ENCODE measurements around the gene NUDT1. TPM values are rescaled to one million over a fixed set of nuclear protein-coding genes. Genes with fewer than 3 reads are reported as not detected.

The NUDT1 gene
- total and polyA plus RNA-seq, 4 donors, result 14.1 to 38.1 (median 33.2) TPM

DNA sequence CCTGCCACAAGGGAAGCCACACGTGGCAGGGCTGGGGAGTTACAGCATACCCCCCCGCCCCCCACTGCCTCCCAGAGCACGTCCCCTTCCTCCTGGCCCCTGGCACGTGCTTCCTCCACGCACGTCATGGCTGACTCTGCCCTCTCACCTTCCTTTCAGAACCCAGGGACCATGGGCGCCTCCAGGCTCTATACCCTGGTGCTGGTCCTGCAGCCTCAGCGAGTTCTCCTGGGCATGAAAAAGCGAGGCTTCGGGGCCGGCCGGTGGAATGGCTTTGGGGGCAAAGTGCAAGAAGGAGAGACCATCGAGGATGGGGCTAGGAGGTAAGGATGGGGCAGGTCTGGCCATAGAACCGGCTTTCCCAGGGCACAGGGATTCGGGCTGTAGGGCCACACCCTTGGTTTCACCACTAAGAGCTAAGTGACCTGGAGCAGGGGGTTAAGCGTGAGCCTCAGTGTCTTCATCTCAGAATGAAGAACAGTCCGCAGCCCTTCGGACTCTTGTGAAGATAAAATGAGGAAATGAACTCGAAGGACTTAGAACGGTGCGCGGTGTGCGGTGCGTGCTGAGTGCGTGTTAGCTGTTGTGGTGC is 2.5 kb downstream of the NUDT1 start:
- peaks cover 49% of the 10 kb centered on the region for H3K36me3 ChIP-seq (ENCODE audit: control insufficient read depth, insufficient read depth, low read length)
- H3K27me3 ChIP-seq (ENCODE audit: control insufficient read depth, insufficient read depth, low read length), result no peaks in the 10 kb centered on the region
- DNase-seq (ENCODE audit: low read depth in 4 of 6, low spot score in 6 of 6), result no peak
- WGBS (ENCODE audit: insufficient coverage), result 89% methylated on average over 23 of the region's 25 CpGs
- H3K4me1 ChIP-seq (ENCODE audit: control insufficient read depth, insufficient read depth, low read length), result peaks cover 54% of the 10 kb centered on the region
- H3K27ac ChIP-seq (ENCODE audit: low read depth, low read length), result no peak overlapping the region
- no peaks in the 10 kb centered on the region for H3K9me3 ChIP-seq (ENCODE audit: control insufficient read depth, insufficient read depth, low read length)
- H3K4me3 ChIP-seq (ENCODE audit: low read depth, low read length), result no peak overlapping the region

DNA sequence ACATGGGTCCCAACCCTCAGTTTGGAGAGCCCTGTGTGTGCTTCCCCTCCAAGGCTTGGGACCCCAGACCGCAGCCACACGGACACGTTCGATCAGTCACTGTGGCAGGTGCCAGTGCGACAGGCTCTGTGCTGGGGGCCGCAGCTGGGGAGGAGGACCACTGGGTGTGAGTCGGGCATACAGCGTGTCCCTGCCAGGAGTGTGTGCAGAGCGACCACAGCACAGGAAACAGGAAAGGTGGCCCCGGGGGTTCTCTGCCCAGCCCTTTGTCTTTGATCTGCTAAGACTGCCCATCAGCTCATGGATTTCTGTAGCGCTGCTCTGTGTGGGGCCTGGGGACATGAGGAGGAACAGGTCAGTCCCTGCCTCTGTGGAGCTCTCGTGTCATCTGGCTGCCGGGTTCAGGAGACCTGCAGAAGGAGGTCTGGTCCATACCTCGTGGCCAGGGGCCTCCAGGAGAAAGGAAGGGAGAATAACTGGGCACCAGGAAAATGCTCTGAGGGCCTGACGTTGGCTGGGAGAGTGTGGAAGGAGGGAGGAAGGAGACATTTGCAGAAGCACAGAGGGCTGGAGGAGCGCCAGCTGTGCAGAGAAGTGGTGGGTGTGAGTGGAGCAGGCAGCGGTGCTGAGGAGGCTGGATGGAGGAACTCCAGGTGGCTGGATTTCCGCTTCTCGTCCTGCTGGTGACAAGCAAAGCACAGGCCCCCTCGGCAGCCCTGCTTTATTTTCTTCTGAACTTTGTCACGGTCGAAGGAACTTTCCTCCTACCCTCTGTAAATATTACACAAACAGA is 4.1 kb downstream of the NUDT1 start:
- DNase-seq (ENCODE audit: low read depth in 4 of 6, low spot score in 6 of 6), result peak in 1 of 6 donors; percentile 24
- Histone ChIP-seq H3K27ac (ENCODE audit: low read depth, low read length) (no peak overlapping the region), H3K27me3 (ENCODE audit: control insufficient read depth, insufficient read depth, low read length) (no peaks in the 10 kb centered on the region), H3K4me1 (ENCODE audit: control insufficient read depth, insufficient read depth, low read length) (peaks cover 51% of the 10 kb centered on the region), H3K36me3 (ENCODE audit: control insufficient read depth, insufficient read depth, low read length) (peaks cover 55% of the 10 kb centered on the region), H3K4me3 (ENCODE audit: low read depth, low read length) (no peak overlapping the region), H3K9me3 (ENCODE audit: control insufficient read depth, insufficient read depth, low read length) (no peaks in the 10 kb centered on the region)
- WGBS (ENCODE audit: insufficient coverage), result 69% methylated on average over 17 of the region's 22 CpGs

DNA sequence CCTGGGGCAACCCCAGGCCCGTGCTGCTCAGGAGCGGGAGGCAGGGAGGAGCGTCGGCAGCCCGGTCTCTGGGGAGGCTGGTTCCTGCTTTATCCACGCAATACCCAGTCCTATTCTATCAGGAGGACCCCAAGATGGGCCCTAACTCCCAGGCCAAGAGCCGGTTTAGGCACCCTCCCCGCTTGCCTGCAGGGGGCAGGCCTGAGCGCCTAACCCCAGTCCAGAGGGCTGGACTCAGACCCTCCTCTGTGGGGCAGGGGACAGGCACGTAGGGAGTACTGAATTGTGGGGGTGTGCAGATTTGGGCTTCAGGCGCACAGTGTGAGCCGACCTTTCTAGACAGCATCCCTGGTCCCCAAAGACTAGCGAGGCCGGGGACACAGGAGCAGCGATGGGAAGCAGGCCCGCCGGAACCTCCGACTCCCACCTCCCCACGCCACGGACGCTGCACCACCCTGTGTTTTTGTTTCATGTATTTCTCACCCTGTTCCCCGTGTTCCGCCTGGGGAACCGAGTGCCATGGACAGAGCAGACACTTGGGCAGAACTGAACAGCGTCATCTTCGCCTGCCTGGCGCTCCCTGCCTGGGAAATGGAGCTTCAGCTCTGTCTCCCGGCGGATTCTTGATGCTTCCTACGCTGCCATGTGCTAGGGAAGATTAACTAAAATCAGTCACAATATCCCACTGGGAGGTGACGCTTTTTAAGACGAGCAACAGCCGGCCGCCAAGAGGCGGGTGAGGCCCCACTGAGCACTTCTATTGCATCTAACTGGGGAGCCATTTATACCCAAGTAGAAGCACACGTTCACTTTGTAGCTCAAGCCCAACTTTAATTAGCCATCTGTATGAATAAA is 5.3 kb downstream of the NUDT1 start:
- peak in 1 of 6 donors; percentile 56 for DNase-seq (ENCODE audit: low read depth in 4 of 6, low spot score in 6 of 6)
- Histone ChIP-seq H3K36me3 (ENCODE audit: control insufficient read depth, insufficient read depth, low read length) (peaks cover 67% of the 10 kb centered on the region), H3K4me3 (ENCODE audit: low read depth, low read length) (no peak overlapping the region), H3K27ac (ENCODE audit: low read depth, low read length) (no peak overlapping the region), H3K4me1 (ENCODE audit: control insufficient read depth, insufficient read depth, low read length) (peaks cover 42% of the 10 kb centered on the region), H3K9me3 (ENCODE audit: control insufficient read depth, insufficient read depth, low read length) (no peaks in the 10 kb centered on the region), H3K27me3 (ENCODE audit: control insufficient read depth, insufficient read depth, low read length) (no peaks in the 10 kb centered on the region)
- WGBS (ENCODE audit: insufficient coverage), result 62% methylated on average over 20 of the region's 36 CpGs

DNA sequence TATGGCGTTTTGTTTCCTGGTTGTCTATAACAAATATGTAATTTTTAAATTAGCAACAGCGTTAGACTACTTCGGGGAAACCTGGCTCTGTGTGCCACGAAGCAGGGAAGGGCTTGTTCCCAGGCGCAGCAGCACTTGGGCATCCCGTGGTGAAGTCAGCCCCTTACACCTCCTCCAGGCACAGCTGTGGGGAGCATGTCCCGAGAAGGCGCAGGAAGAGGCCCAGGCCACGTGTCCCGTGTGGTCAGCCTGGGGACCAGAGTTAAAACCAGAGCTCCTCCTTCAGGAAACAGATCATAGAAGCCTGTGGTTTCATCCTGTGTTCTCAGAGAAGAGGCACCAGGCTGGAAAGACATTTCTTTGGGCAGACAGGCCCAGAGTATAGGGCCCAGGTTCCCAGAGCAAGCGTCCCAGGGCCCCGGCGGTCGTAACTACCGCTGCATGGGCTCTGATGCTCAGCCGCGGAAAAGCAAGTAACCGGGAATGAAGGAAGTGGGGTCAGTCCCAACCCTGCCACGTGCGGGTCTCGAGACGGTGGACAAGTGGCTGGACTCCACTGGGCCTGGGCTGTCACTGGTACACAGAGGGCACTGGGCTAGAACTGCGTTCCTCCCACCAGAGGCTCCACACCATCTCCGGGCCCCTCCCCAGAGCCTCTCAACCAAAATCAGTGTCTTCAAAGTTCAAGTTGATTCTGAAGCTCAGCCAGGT is 7.1 kb downstream of the NUDT1 start:
- peak overlapping the region; percentile 69 for H3K27ac ChIP-seq (ENCODE audit: low read depth, low read length)
- peak in 1 of 6 donors; percentile 53 for DNase-seq (ENCODE audit: low read depth in 4 of 6, low spot score in 6 of 6)
- H3K4me1 ChIP-seq (ENCODE audit: control insufficient read depth, insufficient read depth, low read length), result peaks cover 31% of the 10 kb centered on the region
- no peaks in the 10 kb centered on the region for H3K27me3 ChIP-seq (ENCODE audit: control insufficient read depth, insufficient read depth, low read length)
- no peaks in the 10 kb centered on the region for H3K9me3 ChIP-seq (ENCODE audit: control insufficient read depth, insufficient read depth, low read length)
- WGBS (ENCODE audit: insufficient coverage), result 72% methylated on average over 22 of the region's 24 CpGs
- peaks cover 82% of the 10 kb centered on the region for H3K36me3 ChIP-seq (ENCODE audit: control insufficient read depth, insufficient read depth, low read length)
- H3K4me3 ChIP-seq (ENCODE audit: low read depth, low read length), result no peak overlapping the region

DNA sequence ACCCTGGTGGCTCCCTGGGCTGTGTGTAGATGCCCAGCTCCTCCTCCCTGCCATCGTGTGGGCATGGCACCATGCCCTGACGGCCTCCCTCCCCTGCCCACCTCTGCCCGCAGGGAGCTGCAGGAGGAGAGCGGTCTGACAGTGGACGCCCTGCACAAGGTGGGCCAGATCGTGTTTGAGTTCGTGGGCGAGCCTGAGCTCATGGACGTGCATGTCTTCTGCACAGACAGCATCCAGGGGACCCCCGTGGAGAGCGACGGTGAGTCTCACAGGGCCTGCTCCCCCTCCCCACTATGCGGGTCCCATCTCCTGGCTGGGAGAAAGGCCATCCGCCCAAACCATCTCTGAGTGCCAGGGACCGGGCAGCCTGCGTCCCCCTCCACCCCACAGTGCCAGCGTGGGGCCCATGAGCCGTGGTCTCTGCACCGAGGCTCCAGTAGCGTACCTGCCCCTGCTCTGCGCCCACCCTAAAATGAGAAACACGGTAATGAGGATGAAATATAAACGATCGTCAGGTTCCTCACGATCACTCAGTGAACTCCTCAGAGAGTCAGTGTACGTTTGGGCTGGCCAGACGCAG is 7.8 kb downstream of the NUDT1 start:
- no peak for DNase-seq (ENCODE audit: low read depth in 4 of 6, low spot score in 6 of 6)
- Histone ChIP-seq H3K4me1 (ENCODE audit: control insufficient read depth, insufficient read depth, low read length) (peaks cover 31% of the 10 kb centered on the region), H3K9me3 (ENCODE audit: control insufficient read depth, insufficient read depth, low read length) (no peaks in the 10 kb centered on the region), H3K36me3 (ENCODE audit: control insufficient read depth, insufficient read depth, low read length) (peaks cover 82% of the 10 kb centered on the region), H3K27me3 (ENCODE audit: control insufficient read depth, insufficient read depth, low read length) (no peaks in the 10 kb centered on the region), H3K4me3 (ENCODE audit: low read depth, low read length) (no peak overlapping the region), H3K27ac (ENCODE audit: low read depth, low read length) (no peak overlapping the region)
- WGBS (ENCODE audit: insufficient coverage), result 83% methylated on average over 27 of the region's 27 CpGs

DNA sequence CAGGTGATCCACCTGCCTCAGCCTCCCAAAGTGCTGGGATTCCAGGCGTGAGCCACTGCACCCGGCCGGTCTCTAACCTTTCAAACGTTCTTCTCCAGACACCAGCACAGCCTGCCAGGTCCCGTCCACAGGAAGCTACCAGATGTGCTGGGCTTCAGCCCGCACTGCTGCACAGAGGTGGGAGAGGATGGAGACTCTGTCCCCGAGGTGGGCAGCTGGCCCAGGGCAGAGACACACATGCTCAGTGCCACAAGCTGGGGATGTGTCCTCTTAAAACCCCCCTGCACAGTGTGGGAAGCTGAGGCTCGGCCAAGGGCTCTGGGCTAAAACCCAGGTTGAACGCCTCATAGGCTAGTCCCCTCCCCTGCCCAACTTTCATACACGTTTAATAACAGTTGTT is 9.4 kb downstream of the NUDT1 start:
- DNase-seq (ENCODE audit: low read depth in 4 of 6, low spot score in 6 of 6), result no peak
- WGBS (ENCODE audit: insufficient coverage), result 92% methylated on average over 6 of the region's 10 CpGs
- peaks cover 85% of the 10 kb centered on the region for H3K36me3 ChIP-seq (ENCODE audit: control insufficient read depth, insufficient read depth, low read length)

DNA sequence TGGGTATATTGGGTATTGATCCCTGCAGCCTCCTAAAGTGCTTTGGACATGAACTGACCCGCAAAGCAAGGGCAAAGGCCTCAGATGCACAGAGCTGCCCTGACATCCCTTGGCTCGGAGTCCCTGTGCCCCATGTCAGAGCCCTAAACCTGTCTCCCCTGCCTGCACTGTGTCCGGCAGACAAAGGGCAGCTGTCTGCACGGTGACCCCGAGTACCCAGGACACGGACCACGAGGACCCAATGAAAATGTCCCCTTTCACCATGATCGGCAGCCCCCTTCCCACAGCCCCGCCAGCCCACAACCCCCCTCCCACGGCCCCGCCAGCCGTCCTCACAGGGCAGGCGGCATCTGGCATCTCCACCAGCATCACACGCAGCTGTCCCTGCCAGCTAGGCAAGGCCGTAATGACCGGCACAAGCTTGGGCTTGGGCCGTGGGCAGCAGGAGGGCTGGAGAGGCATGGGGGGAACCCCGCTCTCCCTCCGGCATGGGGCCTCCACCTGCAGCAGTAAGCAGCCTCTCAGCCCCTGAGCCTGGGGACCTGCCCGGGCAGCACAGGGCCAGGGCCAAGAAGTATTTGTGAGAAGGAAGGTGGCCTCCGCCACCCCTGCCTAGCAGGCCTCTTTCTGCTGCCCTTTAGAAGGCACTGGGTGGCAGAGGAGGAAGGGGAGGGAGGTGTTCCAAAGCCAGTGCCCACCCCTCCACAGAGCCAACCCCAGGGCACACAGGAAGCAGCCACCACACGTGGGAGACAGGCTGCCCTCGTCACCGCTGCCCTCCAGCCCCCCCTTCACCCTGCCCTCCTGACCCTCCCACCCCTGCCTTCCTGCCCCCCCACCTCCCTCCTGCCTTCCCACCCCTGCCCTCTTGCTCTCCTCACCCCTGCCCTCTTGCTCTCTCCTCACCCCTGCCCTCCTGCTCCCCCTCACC is 10.1 kb downstream of the NUDT1 start:
- 84% methylated on average over 13 of the region's 24 CpGs for WGBS (ENCODE audit: insufficient coverage)
- H3K27ac ChIP-seq (ENCODE audit: low read depth, low read length), result no peak overlapping the region
- H3K36me3 ChIP-seq (ENCODE audit: control insufficient read depth, insufficient read depth, low read length), result peaks cover 86% of the 10 kb centered on the region

More for the DNA sequence above, 9.4 kb downstream of the NUDT1 start:
- H3K27ac ChIP-seq (ENCODE audit: low read depth, low read length), result no peak overlapping the region
- peaks cover 23% of the 10 kb centered on the region for H3K4me1 ChIP-seq (ENCODE audit: control insufficient read depth, insufficient read depth, low read length)
- H3K27me3 ChIP-seq (ENCODE audit: control insufficient read depth, insufficient read depth, low read length), result no peaks in the 10 kb centered on the region
- no peak overlapping the region for H3K4me3 ChIP-seq (ENCODE audit: low read depth, low read length)
- H3K9me3 ChIP-seq (ENCODE audit: control insufficient read depth, insufficient read depth, low read length), result no peaks in the 10 kb centered on the region

DNA sequence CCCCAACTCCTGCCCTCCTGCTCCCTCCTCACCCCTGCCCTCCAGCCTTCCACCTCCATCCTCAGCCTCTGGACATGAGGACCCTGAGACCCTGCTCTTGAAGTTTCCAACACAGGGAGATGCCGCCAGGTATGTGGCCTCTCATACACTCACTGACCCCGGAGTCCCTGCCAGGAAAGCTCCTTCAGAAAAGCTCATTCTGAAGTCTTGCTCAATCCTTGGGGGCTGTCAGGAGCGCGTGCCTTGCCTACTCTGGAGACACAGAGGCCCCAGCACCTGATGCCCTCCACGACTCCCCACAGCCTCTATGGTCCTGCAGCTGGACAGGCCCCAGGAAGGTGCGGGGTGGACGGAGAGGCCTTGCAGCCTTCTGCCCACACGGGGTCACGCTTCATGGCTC is 11.0 kb downstream of the NUDT1 start:
- Histone ChIP-seq H3K36me3 (ENCODE audit: control insufficient read depth, insufficient read depth, low read length) (peaks cover 90% of the 10 kb centered on the region), H3K4me3 (ENCODE audit: low read depth, low read length) (no peak overlapping the region), H3K27me3 (ENCODE audit: control insufficient read depth, insufficient read depth, low read length) (no peaks in the 10 kb centered on the region), H3K27ac (ENCODE audit: low read depth, low read length) (no peak overlapping the region), H3K9me3 (ENCODE audit: control insufficient read depth, insufficient read depth, low read length) (no peaks in the 10 kb centered on the region), H3K4me1 (ENCODE audit: control insufficient read depth, insufficient read depth, low read length) (peaks cover 10% of the 10 kb centered on the region)
- 93% methylated on average over 9 of the region's 9 CpGs for WGBS (ENCODE audit: insufficient coverage)
- no peak for DNase-seq (ENCODE audit: low read depth in 4 of 6, low spot score in 6 of 6)

More for the DNA sequence above, 10.1 kb downstream of the NUDT1 start:
- no peak for DNase-seq (ENCODE audit: low read depth in 4 of 6, low spot score in 6 of 6)
- Histone ChIP-seq H3K9me3 (ENCODE audit: control insufficient read depth, insufficient read depth, low read length) (no peaks in the 10 kb centered on the region), H3K4me3 (ENCODE audit: low read depth, low read length) (no peak overlapping the region), H3K27me3 (ENCODE audit: control insufficient read depth, insufficient read depth, low read length) (no peaks in the 10 kb centered on the region), H3K4me1 (ENCODE audit: control insufficient read depth, insufficient read depth, low read length) (peaks cover 17% of the 10 kb centered on the region)
